KMS-11 (cell line): ENCODE results near the gene SMYD2.

Experiments
- H2AFZ ChIP-seq: fragments of 200-600 bp; sonication (generic); 2 replicates; pipeline ENCODE4 v1.6.1; 2016; ENCODE audit warnings: antibody characterized with exemption, mixed run types, low read depth
- H3K27ac ChIP-seq: fragments of 200-600 bp; sonication (generic); 2 replicates; pipeline ENCODE4 v1.6.1; 2016; ENCODE audit warnings: mild to moderate bottlenecking, mixed run types
- H3K27me3 ChIP-seq: fragments of 200-600 bp; sonication (generic); 2 replicates; pipeline ENCODE4 v1.6.1; 2017; ENCODE audit warnings: mild to moderate bottlenecking, low read depth, mixed run types, moderate library complexity; ENCODE audit not compliant: insufficient read depth
- H3K36me3 ChIP-seq: fragments of 200-600 bp; sonication (generic); 2 replicates; pipeline ENCODE4 v1.6.1; 2017; ENCODE audit warnings: mild to moderate bottlenecking, mixed run types; ENCODE audit not compliant: insufficient read depth
- H3K4me1 ChIP-seq: fragments of 200-600 bp; sonication (generic); 2 replicates; pipeline ENCODE4 v1.6.1; 2016; ENCODE audit warnings: mild to moderate bottlenecking, low read depth, mixed run types; ENCODE audit not compliant: poor library complexity, severe bottlenecking
- H3K4me2 ChIP-seq: fragments of 200-600 bp; sonication (generic); 2 replicates; pipeline ENCODE4 v1.7.0; 2016; ENCODE audit warnings: mild to moderate bottlenecking, mixed run types
- H3K4me3 ChIP-seq: fragments of 200-600 bp; sonication (generic); IDR thresholded peaks from 2 replicates; pipeline ENCODE4 v1.6.1; 2017; ENCODE audit warnings: low read depth, low read length, mixed read lengths; ENCODE audit not compliant: insufficient read depth
- H3K79me2 ChIP-seq: fragments of 200-600 bp; sonication (generic); 2 replicates; pipeline ENCODE4 v1.6.1; 2016; ENCODE audit warnings: low read depth, mixed run types; ENCODE audit not compliant: insufficient read depth
- H3K9ac ChIP-seq: fragments of 200-600 bp; sonication (generic); 2 replicates; pipeline ENCODE4 v1.6.1; 2016; ENCODE audit warnings: mild to moderate bottlenecking, mixed run types
- H4K20me1 ChIP-seq: fragments of 200-600 bp; sonication (generic); 2 replicates; pipeline ENCODE4 v1.6.1; 2016; ENCODE audit warnings: mild to moderate bottlenecking, mixed run types; ENCODE audit not compliant: insufficient read depth
- CTCF ChIP-seq: fragments of 200-600 bp; sonication (generic); conservative IDR thresholded peaks from 2 replicates; pipeline ENCODE4 v1.6.1; 2017; ENCODE audit warnings: low read depth, mild to moderate bottlenecking, antibody characterized with exemption, low read length, moderate library complexity, mixed read lengths

Gene SMYD2

GRCh38 chr1:214248311-214249085 is 32.5 kb upstream of the SMYD2 start:
- Histone ChIP-seq H3K4me1 (no peaks in the 10 kb centered on the region), H3K79me2 (no peaks in the 10 kb centered on the region), H3K4me3 (no peak overlapping the region), H3K27me3 (no peaks in the 10 kb centered on the region), H3K9ac (no peak overlapping the region), H4K20me1 (no peaks in the 10 kb centered on the region), H3K4me2 (no peak overlapping the region), H2AFZ (no peak overlapping the region), H3K27ac (no peak overlapping the region), H3K36me3 (no peaks in the 10 kb centered on the region)
- no peak for TF ChIP-seq CTCF

- Histone ChIP-seq H3K4me1 (no peaks in the 10 kb centered on the region), H3K9ac (no peak overlapping the region), H3K27ac (no peak overlapping the region), H4K20me1 (no peaks in the 10 kb centered on the region), H2AFZ (no peak overlapping the region), H3K27me3 (no peaks in the 10 kb centered on the region), H3K36me3 (no peaks in the 10 kb centered on the region), H3K4me3 (no peak overlapping the region), H3K4me2 (no peak overlapping the region), H3K79me2 (no peaks in the 10 kb centered on the region)
- no peak for TF ChIP-seq CTCF
Measured at GRCh38 chr1:214249651-214250050, 31.3 kb upstream of the SMYD2 start.

GRCh38 chr1:214251354-214251753 is 29.6 kb upstream of the SMYD2 start:
- Histone ChIP-seq H3K27me3 (no peaks in the 10 kb centered on the region), H3K4me2 (no peak overlapping the region), H3K79me2 (no peaks in the 10 kb centered on the region), H3K36me3 (no peaks in the 10 kb centered on the region), H3K9ac (no peak overlapping the region), H4K20me1 (no peaks in the 10 kb centered on the region), H3K4me1 (no peaks in the 10 kb centered on the region), H3K27ac (no peak overlapping the region), H3K4me3 (no peak overlapping the region), H2AFZ (no peak overlapping the region)
- TF ChIP-seq CTCF, result no peak

- Histone ChIP-seq H3K4me3 (no peak overlapping the region), H3K4me1 (peaks cover 16% of the 10 kb centered on the region), H3K79me2 (no peaks in the 10 kb centered on the region), H3K27ac (no peak overlapping the region), H3K27me3 (no peaks in the 10 kb centered on the region), H4K20me1 (no peaks in the 10 kb centered on the region), H3K9ac (no peak overlapping the region), H3K4me2 (no peak overlapping the region), H3K36me3 (no peaks in the 10 kb centered on the region), H2AFZ (no peak overlapping the region)
- no peak for TF ChIP-seq CTCF
Measured at GRCh38 chr1:214255509-214255908, 25.4 kb upstream of the SMYD2 start.
